AG04449 (cell line): ENCODE results near the gene TLR3.

Experiments
- CTCF ChIA-PET: fragments of 350-600 bp; formaldehyde crosslinking; extraction: SDS; loops from one replicate; lab custom pipeline; 2021; ENCODE audit warnings: antibody characterized with exemption; lab: Yijun Ruan, JAX
- POLR2A ChIA-PET: fragments of 400-600, 350-600 bp; formaldehyde crosslinking; extraction: SDS; loops from one replicate; lab custom pipeline; 2020; ENCODE audit warnings: antibody characterized with exemption, inconsistent platforms; lab: Yijun Ruan, JAX
- DNase-seq: peaks from one replicate; pipeline ENCODE4 v3.0.0-alpha.2; 2010; ENCODE audit warnings: low read depth, low spot score
- H3K4me3 ChIP-seq: 2 replicates; pipeline ENCODE4 v1.5.1; 2011; ENCODE audit warnings: low read depth, mild to moderate bottlenecking, control low read depth, low read length
- TF ChIP-seq, protein P1 (sequence below): IDR thresholded peaks from one replicate; pipeline ENCODE4 v1.5.1; 2011; ENCODE audit warnings: mild to moderate bottlenecking, moderate library complexity, low read length, control low read depth, inconsistent platforms; ENCODE audit not compliant: insufficient read depth; ENCODE audit errors: missing control alignments

Gene TLR3

DNA sequence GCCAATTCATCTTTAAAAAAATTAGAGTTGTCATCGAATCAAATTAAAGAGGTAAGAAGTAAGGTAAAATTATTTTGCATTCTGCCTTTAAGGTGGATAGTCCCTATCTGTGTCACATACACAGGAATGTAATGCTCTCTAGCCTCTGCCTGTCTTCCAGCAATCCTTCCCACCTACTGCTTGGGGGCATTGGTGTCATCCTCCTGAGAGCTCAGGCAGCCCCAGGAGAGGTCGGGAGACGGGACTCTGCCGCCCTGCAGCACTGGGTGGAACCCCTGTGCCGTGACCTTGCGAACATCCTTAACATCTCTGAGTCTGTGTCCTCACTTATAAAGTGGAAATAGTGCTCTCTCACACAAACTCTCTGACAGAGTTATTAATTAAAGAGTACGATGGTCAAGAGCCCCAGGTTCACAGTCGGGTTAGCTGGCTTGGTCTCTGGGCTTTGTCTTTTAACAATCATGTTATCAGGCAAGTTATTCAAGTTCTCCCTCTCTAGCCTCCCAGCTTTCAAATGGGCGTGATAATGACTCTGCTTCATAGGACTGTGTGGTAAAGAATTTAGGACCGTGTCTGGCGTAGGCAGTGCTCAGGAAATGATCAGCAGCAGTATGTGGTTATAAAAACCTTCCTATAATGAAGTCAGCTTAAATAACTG is 10.2 kb downstream of the TLR3 start:
- DNase-seq, result no peak
- TF ChIP-seq, protein P1, sequence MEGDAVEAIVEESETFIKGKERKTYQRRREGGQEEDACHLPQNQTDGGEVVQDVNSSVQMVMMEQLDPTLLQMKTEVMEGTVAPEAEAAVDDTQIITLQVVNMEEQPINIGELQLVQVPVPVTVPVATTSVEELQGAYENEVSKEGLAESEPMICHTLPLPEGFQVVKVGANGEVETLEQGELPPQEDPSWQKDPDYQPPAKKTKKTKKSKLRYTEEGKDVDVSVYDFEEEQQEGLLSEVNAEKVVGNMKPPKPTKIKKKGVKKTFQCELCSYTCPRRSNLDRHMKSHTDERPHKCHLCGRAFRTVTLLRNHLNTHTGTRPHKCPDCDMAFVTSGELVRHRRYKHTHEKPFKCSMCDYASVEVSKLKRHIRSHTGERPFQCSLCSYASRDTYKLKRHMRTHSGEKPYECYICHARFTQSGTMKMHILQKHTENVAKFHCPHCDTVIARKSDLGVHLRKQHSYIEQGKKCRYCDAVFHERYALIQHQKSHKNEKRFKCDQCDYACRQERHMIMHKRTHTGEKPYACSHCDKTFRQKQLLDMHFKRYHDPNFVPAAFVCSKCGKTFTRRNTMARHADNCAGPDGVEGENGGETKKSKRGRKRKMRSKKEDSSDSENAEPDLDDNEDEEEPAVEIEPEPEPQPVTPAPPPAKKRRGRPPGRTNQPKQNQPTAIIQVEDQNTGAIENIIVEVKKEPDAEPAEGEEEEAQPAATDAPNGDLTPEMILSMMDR, result no peak
- ChIA-PET POLR2A (no interaction called here), CTCF (interaction anchor here (1.1 kb wide), 1 partner anchor 17 kb away, joined by 3 read pairs; no protein-coding TSS in a partner anchor)
- H3K4me3 ChIP-seq, result no peak overlapping the region

DNA sequence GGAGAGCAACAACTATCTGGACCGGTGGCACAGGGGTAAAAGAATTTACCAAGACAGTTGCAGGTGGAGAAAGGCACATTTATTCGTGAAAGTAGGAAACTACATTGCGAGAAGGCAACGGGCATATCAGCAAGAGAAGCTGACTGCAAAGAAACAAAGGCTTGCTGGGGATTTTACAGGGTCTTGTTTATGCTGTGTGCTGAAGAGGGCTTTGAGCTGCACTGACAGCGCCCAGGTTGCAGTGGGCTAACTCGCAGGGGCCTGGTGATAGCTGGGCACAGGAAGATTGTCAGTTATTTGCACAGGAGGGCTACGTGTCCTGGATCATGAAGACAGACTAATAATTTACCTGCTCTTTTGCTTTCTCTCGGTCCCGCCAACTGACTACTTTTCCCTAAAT is 10.7 kb downstream of the TLR3 start:
- TF ChIP-seq, protein P1, result no peak
- POLR2A ChIA-PET, result no interaction called here
- CTCF ChIA-PET, result no interaction called here
- no peak for DNase-seq
- H3K4me3 ChIP-seq, result no peak overlapping the region

DNA sequence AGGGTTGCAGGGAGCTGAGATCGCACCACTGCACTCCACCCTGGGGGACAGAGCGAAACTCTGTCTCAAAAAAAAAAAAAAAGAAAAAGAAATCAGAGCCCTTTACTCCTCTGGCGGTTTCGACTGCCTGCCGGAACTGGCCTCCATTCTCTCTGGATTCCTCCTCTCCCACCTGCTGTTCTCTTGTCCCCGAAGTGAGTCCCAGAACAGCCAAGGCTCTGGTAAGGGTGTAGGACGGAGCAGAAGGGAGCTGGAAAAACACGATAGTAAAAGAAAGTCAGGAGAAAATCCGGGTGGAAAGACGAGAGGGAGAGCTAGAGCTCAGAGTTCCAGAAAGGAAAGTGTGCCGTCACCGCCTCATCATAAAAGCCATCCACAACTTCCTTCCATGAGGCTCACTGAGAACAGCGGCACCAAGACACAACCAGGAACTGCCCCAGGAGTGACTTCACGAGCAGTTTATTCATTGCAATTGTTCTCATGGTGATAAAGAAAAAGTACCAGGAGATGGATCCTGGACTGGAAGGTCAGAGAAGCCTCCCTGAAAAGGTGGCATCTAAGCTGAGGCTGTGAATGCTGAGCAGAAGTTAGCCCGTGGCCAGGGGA is 12.3 kb downstream of the TLR3 start:
- ChIA-PET POLR2A (no interaction called here), CTCF (interaction anchor here (0.9 kb wide), 1 partner anchor 11 kb away, joined by 5 read pairs; no protein-coding TSS in a partner anchor)
- DNase-seq, result no peak
- TF ChIP-seq, protein P1, result no peak
- H3K4me3 ChIP-seq, result no peak overlapping the region

DNA sequence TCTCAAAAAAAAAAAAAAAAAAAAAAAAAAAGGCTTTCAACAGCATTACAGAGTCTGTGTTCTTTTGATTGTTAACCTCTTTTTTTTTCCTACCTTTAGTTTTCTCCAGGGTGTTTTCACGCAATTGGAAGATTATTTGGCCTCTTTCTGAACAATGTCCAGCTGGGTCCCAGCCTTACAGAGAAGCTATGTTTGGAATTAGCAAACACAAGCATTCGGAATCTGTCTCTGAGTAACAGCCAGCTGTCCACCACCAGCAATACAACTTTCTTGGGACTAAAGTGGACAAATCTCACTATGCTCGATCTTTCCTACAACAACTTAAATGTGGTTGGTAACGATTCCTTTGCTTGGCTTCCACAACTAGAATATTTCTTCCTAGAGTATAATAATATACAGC is 13.3 kb downstream of the TLR3 start:
- CTCF ChIA-PET, result no interaction called here
- POLR2A ChIA-PET, result no interaction called here
- DNase-seq, result no peak
- no peak overlapping the region for H3K4me3 ChIP-seq
- TF ChIP-seq, protein P1, result no peak

DNA sequence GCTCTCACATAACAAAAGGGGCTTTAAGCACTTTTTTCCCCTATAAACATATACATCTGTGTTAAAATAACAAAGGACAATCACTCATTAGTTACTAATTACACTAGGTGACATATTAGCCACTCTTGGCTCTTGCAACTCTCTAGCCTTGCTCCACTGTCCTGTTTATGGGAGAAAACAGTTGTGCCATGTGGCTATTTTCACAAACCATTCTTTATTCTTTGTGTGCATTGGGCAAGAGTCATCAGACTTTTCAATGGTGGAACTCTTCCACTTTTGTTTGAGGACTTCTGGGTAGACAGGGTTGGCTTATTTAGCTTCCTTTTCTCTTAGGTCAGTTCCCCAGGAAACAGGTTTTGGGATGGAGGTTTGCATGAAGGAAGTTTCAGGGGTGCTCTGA is 19.6 kb downstream of the TLR3 start:
- TF ChIP-seq, protein P1, result no peak
- H3K4me3 ChIP-seq, result no peak overlapping the region
- ChIA-PET CTCF (no interaction called here), POLR2A (no interaction called here)
- no peak for DNase-seq

DNA sequence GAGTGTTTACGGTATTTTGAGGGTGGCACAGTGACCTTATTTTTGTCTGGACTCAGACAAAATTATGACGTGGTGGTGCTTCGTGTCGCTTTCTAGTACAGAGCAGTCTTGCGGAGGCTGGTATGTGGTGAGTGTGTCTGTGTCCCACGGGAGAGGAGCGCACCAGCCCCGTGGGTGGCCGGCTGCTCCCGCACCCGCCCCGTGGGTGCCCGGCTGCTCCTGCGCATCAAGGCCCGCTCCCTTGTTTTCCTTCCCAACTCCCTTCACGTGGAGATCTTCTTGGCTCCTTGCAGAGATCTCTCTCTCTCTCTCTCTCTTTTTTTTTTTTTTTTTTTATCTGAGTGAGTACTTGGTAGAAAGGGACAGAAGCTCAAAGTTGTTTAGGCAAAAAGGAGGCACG is 23.3 kb downstream of the TLR3 start:
- DNase-seq, result no peak
- ChIA-PET POLR2A (no interaction called here), CTCF (interaction anchor here (0.6 kb wide), 1 partner anchor 15 kb away, joined by 3 read pairs; no protein-coding TSS in a partner anchor)
- TF ChIP-seq, protein P1, result no peak
- H3K4me3 ChIP-seq, result no peak overlapping the region
